Measurements from ENCODE around the gene SLC38A8. TPM values are rescaled to one million over a fixed set of nuclear protein-coding genes. Genes with fewer than 3 reads are reported as not detected.

SLC38A8 gene
- total RNA-seq, 1 experiment from 2014 or later: not detected

DNA sequence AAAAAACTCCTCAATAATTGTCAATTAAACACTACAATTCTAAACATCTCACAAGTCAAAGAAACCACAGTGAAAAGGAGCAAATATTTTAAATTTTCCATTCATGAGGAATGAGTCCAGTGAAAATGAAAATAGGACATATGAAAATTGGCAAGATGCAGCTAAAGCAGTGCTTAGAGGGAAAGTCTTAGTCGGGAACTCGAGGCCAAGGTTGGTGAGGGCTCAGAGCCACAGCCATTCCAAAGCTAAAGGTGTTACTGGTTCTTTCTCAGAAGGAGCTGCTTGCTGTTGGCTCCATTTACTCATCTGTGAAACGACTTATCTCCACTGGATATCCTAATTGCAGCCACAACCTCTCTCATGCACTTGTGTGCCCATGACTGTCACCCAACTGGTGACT lies 6.5 kb downstream of the SLC38A8 start:
- H3K27me3 ChIP-seq: no peaks in the 10 kb centered on the region
- peaks cover 9% of the 10 kb centered on the region for H3K4me1 ChIP-seq
- H3K4me3 ChIP-seq: no peak overlapping the region
- no peak overlapping the region for H3K27ac ChIP-seq
- H3K9me3 ChIP-seq (replicated peaks): no peaks in the 10 kb centered on the region
- no peaks in the 10 kb centered on the region for H3K36me3 ChIP-seq
- DNase-seq: no peak

DNA sequence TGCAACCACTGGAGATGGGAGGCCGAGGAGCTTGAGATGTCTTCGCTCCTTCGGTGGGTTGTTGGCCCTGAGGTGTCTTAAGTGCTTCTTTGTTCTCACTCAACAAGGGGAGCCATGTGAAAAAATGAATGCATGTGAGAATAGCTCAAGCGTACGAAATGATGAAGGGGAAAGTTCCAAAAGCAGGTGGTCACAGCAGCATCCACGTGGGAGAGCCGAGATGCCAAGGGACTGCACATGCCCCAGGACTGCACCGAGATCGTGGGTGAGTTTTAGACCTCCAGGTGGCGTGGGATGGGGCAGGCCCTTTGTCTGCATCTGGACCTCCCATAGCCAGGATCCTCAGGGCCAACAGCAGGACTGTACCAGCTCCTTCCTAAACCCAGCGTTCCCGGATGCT lies 8.1 kb downstream of the SLC38A8 start:
- no peak overlapping the region for H3K4me3 ChIP-seq
- H3K27me3 ChIP-seq: no peaks in the 10 kb centered on the region
- DNase-seq: no peak
- H3K4me1 ChIP-seq: no peaks in the 10 kb centered on the region
- H3K36me3 ChIP-seq: no peaks in the 10 kb centered on the region
- no peak overlapping the region for H3K27ac ChIP-seq
- no peaks in the 10 kb centered on the region for H3K9me3 ChIP-seq (replicated peaks)

DNA sequence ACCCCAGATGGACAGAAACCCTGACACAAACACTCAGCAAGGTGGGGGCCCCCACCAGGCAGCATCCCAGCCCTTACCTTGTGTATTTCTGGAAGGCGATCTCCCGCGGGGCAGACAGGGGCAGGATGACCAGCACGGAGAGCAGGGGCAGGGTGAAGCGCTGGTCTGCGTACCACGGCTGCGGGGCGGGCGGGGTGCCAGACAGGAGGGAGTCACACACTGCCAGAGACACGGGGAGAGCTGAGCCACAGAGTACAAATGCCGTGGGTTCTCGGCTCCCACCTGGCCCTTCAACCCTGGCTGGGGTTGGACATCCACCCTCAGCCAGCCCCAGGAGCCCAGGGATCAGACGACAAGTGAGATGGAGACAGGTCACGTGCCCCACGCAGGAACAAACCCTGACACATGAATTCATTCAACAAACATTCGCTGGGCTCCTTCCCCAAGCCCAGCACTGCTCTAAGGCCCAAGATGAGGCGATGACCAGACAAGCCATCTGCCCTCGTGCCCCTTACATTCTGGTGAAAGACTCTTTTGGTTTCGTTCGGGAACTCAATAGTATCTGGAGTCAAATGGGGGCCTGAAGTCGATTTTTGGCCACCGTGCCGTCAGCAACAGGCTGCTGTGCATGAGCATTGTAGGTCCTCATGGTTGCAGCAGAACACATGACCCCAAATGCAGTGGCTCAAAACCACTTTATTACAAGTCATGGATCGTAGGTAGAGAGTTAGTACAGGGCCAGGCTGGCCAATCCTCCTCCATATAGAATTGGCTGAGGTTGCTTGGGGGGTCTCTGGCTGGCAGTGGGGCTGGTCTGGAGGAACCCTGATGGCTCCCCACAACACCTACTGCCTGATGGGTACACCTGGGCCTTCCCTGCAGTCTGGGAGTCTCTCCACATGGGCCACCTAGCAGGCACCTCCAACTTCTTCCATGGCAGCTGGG lies 9.1 kb downstream of the SLC38A8 start:
- Histone ChIP-seq H3K36me3 (no peaks in the 10 kb centered on the region), H3K4me3 (no peak overlapping the region), H3K4me1 (no peaks in the 10 kb centered on the region), H3K27me3 (no peaks in the 10 kb centered on the region), H3K9me3 (replicated peaks) (no peaks in the 10 kb centered on the region), H3K27ac (no peak overlapping the region)
- no peak for DNase-seq

DNA sequence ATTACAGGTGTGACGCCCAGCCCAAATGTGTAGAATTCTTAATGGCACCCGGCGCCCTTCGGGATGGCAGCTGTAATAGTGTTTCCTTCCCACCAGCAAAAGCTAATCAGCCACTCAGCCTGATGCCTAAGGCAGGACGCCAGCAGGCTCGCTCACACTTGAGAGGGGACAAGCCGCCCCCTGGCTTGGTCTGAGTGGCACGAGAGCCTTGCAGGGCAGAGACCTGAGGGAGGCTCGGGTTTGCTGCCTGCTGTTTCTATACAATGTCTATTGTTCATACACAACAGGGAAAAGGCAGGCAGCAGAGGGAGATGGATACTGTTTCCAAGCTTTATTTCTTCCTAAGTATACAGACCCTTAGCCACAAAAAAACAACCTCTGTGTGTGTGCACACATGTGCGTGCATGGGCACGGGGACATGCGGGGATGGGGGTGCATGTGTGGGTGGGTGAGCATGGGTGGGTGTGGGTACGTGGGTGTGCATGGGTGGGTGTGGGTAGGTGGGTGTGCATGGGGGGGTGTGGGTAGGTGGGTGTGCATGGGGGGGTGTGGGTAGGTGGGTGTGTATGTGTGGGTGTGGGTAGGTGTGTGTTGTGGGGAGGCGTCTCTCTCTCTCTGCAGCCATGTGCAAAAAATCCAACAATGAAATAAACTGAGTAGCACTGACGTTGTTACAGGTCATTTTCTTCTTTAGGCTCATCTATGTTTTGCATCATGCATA lies 10.0 kb downstream of the SLC38A8 start:
- no peak for DNase-seq
- Histone ChIP-seq H3K9me3 (replicated peaks) (no peaks in the 10 kb centered on the region), H3K4me1 (no peaks in the 10 kb centered on the region), H3K27me3 (no peaks in the 10 kb centered on the region), H3K27ac (no peak overlapping the region), H3K4me3 (no peak overlapping the region), H3K36me3 (no peaks in the 10 kb centered on the region)

GRCh38 chr16:84031556-84031955 lies 11.0 kb downstream of the SLC38A8 start:
- Histone ChIP-seq H3K36me3 (no peaks in the 10 kb centered on the region), H3K27me3 (no peaks in the 10 kb centered on the region), H3K9me3 (replicated peaks) (no peaks in the 10 kb centered on the region), H3K4me1 (no peaks in the 10 kb centered on the region), H3K4me3 (no peak overlapping the region), H3K27ac (no peak overlapping the region)
- no peak for DNase-seq

GRCh38 chr16:84029297-84030047 lies 13.1 kb downstream of the SLC38A8 start:
- no peak overlapping the region for H3K27ac ChIP-seq
- no peak for DNase-seq
- no peaks in the 10 kb centered on the region for H3K4me1 ChIP-seq
- no peaks in the 10 kb centered on the region for H3K9me3 ChIP-seq (replicated peaks)
- no peaks in the 10 kb centered on the region for H3K36me3 ChIP-seq
- no peaks in the 10 kb centered on the region for H3K27me3 ChIP-seq
- H3K4me3 ChIP-seq: no peak overlapping the region

- no peaks in the 10 kb centered on the region for H3K4me1 ChIP-seq
Observed at GRCh38 chr16:84027625-84028024, 15.0 kb downstream of the SLC38A8 start.

GRCh38 chr16:84026606-84027005 lies 16.0 kb downstream of the SLC38A8 start:
- H3K4me3 ChIP-seq: no peak overlapping the region
- H3K27me3 ChIP-seq: no peaks in the 10 kb centered on the region
- H3K9me3 ChIP-seq (replicated peaks): no peaks in the 10 kb centered on the region
- H3K27ac ChIP-seq: no peak overlapping the region
- H3K4me1 ChIP-seq: no peaks in the 10 kb centered on the region
- H3K36me3 ChIP-seq: no peaks in the 10 kb centered on the region
- DNase-seq: no peak

More at GRCh38 chr16:84027625-84028024, 15.0 kb downstream of the SLC38A8 start:
- no peak overlapping the region for H3K27ac ChIP-seq
- no peak overlapping the region for H3K4me3 ChIP-seq
- H3K9me3 ChIP-seq (replicated peaks): no peaks in the 10 kb centered on the region
- H3K27me3 ChIP-seq: no peaks in the 10 kb centered on the region
- DNase-seq: no peak
- no peaks in the 10 kb centered on the region for H3K36me3 ChIP-seq

DNA sequence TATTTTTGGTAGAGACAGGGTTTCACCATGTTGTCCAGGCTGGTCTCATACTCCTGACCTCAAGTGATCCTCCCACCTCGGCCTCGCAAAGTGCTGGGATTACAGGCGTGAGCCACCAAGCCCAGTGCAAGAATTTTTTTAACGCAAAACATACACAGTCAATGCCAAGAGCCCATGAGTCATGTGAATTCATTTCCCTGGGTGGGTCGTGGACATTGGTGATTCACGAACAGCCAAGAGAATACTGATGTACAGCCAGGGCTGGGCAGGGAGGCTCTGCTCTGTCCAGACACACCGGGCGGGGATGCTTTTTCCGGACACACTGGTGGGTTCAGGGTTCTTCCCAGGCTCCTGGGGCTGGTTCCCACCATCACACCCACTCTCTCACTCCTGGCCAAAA lies 17.7 kb downstream of the SLC38A8 start:
- no peaks in the 10 kb centered on the region for H3K36me3 ChIP-seq
- H3K4me1 ChIP-seq: no peaks in the 10 kb centered on the region
- H3K9me3 ChIP-seq (replicated peaks): no peaks in the 10 kb centered on the region
- H3K27me3 ChIP-seq: no peaks in the 10 kb centered on the region
- no peak overlapping the region for H3K27ac ChIP-seq
- DNase-seq: no peak
- no peak overlapping the region for H3K4me3 ChIP-seq

- H3K36me3 ChIP-seq: no peaks in the 10 kb centered on the region
- no peak for DNase-seq
- no peaks in the 10 kb centered on the region for H3K27me3 ChIP-seq
- H3K4me1 ChIP-seq: no peaks in the 10 kb centered on the region
- no peak overlapping the region for H3K4me3 ChIP-seq
- H3K9me3 ChIP-seq (replicated peaks): no peaks in the 10 kb centered on the region
- no peak overlapping the region for H3K27ac ChIP-seq
Observed at GRCh38 chr16:84022644-84023043, 20.0 kb downstream of the SLC38A8 start.

GRCh38 chr16:84021488-84021887 lies 21.1 kb downstream of the SLC38A8 start:
- Histone ChIP-seq H3K9me3 (replicated peaks) (no peaks in the 10 kb centered on the region), H3K27ac (no peak overlapping the region), H3K4me3 (no peak overlapping the region), H3K27me3 (no peaks in the 10 kb centered on the region), H3K36me3 (no peaks in the 10 kb centered on the region), H3K4me1 (no peaks in the 10 kb centered on the region)
- no peak for DNase-seq

GRCh38 chr16:84020353-84020752 lies 22.2 kb downstream of the SLC38A8 start:
- Histone ChIP-seq H3K4me3 (no peak overlapping the region), H3K4me1 (no peaks in the 10 kb centered on the region), H3K27ac (no peak overlapping the region)

DNA sequence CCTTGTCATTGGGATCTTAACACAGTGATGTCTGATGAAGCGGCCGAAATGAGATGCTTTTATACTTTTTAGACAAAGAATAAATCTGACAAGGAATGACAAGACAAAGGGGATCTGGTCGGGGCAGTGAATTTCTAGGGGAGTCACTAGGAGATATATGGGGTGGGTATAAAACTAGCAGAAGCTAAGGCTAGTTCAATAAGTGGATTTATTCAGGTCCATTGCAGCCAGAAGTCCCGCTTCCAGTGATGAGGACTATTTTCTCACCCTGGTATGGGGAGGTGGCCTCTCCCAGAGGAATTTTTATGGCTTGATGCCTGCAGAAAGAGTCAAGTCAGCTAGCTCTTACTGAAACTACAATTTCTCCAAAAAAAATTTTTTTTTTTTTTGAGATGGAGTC lies 23.9 kb downstream of the SLC38A8 start:
- Histone ChIP-seq H3K4me1 (no peaks in the 10 kb centered on the region), H3K27ac (no peak overlapping the region), H3K27me3 (no peaks in the 10 kb centered on the region), H3K4me3 (no peak overlapping the region), H3K9me3 (replicated peaks) (no peaks in the 10 kb centered on the region), H3K36me3 (no peaks in the 10 kb centered on the region)
- no peak for DNase-seq

More at GRCh38 chr16:84020353-84020752, 22.2 kb downstream of the SLC38A8 start:
- DNase-seq: no peak
- H3K27me3 ChIP-seq: no peaks in the 10 kb centered on the region
- no peaks in the 10 kb centered on the region for H3K36me3 ChIP-seq
- no peaks in the 10 kb centered on the region for H3K9me3 ChIP-seq (replicated peaks)

DNA sequence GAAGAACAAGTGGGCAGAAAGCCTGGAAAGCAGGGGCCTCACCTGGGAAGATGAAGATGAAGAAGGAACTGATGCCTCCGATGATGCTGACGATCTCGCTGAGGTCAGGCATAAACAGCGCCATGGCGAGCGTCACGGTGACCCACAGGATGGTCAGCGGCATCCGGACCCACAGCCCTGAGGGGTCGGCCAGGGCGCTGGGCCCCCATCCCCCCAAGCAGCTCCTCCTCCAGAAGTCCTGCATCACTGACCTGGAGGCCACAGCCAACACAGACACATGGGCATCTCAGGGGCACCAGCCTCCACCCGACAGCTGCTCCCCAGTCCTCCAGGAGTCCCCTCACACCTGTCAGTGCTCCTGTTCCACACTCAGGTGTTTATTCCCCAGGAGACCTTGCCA lies 26.1 kb downstream of the SLC38A8 start:
- no peak for DNase-seq
- H3K4me3 ChIP-seq: no peak overlapping the region
- H3K27me3 ChIP-seq: no peaks in the 10 kb centered on the region
- no peak overlapping the region for H3K27ac ChIP-seq
- H3K9me3 ChIP-seq (replicated peaks): no peaks in the 10 kb centered on the region
- no peaks in the 10 kb centered on the region for H3K36me3 ChIP-seq
- H3K4me1 ChIP-seq: no peaks in the 10 kb centered on the region

DNA sequence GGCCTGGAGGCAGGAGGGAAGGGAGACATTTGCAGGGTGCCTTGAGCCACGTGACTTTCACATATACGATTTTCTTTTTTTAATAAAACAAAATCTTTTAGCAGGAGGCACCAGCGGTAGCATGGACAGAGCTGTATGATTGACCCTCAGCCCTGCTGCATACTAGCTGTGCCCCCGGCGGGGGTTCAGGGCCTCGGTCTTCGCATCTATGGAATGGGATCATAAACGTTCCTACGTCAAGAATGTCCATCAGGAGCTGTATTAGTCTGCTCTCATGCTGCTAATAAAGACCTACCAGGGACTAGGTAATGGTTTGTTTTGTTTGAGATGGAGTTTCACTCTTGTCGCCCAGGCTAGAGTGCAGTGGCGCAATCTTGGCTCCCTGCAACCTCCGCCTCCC lies 27.2 kb downstream of the SLC38A8 start:
- Histone ChIP-seq H3K4me1 (no peaks in the 10 kb centered on the region), H3K4me3 (no peak overlapping the region), H3K36me3 (no peaks in the 10 kb centered on the region), H3K27ac (no peak overlapping the region), H3K27me3 (no peaks in the 10 kb centered on the region), H3K9me3 (replicated peaks) (no peaks in the 10 kb centered on the region)
- DNase-seq: no peak
